ENCODE results near the gene KLK3.

KLK3 gene

DNA sequence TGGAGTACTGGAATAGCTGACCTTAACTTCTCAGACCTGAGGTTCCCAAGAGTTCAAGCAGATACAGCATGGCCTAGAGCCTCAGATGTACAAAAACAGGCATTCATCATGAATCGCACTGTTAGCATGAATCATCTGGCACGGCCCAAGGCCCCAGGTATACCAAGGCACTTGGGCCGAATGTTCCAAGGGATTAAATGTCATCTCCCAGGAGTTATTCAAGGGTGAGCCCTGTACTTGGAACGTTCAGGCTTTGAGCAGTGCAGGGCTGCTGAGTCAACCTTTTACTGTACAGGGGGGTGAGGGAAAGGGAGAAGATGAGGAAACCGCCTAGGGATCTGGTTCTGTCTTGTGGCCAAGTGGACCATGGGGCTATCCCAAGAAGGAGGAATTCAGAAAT, 6.3 kb downstream of the KLK3 start:
- H2AFZ ChIP-seq (ENCODE audit: low read depth, low read length, severe bottlenecking): no peak overlapping the region
- TF ChIP-seq EZH2phosphoT487 (conservative IDR thresholded peaks at IDR 0.05; ENCODE audit: low read length): no peak
- TF ChIP-seq, protein P1, sequence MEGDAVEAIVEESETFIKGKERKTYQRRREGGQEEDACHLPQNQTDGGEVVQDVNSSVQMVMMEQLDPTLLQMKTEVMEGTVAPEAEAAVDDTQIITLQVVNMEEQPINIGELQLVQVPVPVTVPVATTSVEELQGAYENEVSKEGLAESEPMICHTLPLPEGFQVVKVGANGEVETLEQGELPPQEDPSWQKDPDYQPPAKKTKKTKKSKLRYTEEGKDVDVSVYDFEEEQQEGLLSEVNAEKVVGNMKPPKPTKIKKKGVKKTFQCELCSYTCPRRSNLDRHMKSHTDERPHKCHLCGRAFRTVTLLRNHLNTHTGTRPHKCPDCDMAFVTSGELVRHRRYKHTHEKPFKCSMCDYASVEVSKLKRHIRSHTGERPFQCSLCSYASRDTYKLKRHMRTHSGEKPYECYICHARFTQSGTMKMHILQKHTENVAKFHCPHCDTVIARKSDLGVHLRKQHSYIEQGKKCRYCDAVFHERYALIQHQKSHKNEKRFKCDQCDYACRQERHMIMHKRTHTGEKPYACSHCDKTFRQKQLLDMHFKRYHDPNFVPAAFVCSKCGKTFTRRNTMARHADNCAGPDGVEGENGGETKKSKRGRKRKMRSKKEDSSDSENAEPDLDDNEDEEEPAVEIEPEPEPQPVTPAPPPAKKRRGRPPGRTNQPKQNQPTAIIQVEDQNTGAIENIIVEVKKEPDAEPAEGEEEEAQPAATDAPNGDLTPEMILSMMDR (IDR thresholded peaks at IDR 0.05; ENCODE audit: insufficient read depth, low read length, poor library complexity, severe bottlenecking): no peak
- H3K4me3 ChIP-seq (ENCODE audit: insufficient read depth, low read length, poor library complexity, severe bottlenecking): no peak overlapping the region
- no peak overlapping the region for H3K9ac ChIP-seq (ENCODE audit: low read length)
- H3K36me3 ChIP-seq (ENCODE audit: low read length): no peaks in the 10 kb centered on the region
- no peaks in the 10 kb centered on the region for H3K9me2 ChIP-seq (replicated peaks; ENCODE audit: insufficient read depth, low read length)
- no peak overlapping the region for H3K27ac ChIP-seq (ENCODE audit: low read depth, low read length)
- H4K20me1 ChIP-seq (ENCODE audit: low read depth, low read length): no peaks in the 10 kb centered on the region
- H3K9me3 ChIP-seq (ENCODE audit: insufficient read depth, low read length): no peaks in the 10 kb centered on the region
- H3K27me3 ChIP-seq (ENCODE audit: low read length): no peaks in the 10 kb centered on the region
- no peaks in the 10 kb centered on the region for H3K79me2 ChIP-seq (ENCODE audit: insufficient read depth, low read length)
- H3F3A ChIP-seq (ENCODE audit: insufficient read depth): no peaks in the 10 kb centered on the region
- no peak overlapping the region for H3K4me2 ChIP-seq (ENCODE audit: low read depth, low read length, poor library complexity, severe bottlenecking)

DNA sequence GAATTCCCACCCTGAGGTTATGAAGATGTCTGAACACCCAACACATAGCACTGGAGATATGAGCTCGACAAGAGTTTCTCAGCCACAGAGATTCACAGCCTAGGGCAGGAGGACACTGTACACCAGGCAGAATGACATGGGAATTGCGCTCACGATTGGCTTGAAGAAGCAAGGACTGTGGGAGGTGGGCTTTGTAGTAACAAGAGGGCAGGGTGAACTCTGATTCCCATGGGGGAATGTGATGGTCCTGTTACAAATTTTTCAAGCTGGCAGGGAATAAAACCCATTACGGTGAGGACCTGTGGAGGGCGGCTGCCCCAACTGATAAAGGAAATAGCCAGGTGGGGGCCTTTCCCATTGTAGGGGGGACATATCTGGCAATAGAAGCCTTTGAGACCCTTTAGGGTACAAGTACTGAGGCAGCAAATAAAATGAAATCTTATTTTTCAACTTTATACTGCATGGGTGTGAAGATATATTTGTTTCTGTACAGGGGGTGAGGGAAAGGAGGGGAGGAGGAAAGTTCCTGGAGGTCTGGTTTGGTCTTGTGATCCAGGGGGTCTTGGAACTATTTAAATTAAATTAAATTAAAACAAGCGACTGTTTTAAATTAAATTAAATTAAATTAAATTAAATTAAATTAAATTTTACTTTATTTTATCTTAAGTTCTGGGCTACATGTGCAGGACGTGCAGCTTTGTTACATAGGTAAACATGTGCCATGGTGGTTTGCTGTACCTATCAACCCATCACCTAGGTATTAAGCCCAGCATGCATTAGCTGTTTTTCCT, 7.0 kb downstream of the KLK3 start:
- Histone ChIP-seq H3K4me2 (ENCODE audit: low read depth, low read length, poor library complexity, severe bottlenecking) (no peak overlapping the region), H3K27me3 (ENCODE audit: low read length) (no peaks in the 10 kb centered on the region), H3K9me2 (replicated peaks; ENCODE audit: insufficient read depth, low read length) (no peaks in the 10 kb centered on the region), H3K9me3 (ENCODE audit: insufficient read depth, low read length) (no peaks in the 10 kb centered on the region), H3F3A (ENCODE audit: insufficient read depth) (no peaks in the 10 kb centered on the region), H3K27ac (ENCODE audit: low read depth, low read length) (no peak overlapping the region), H4K20me1 (ENCODE audit: low read depth, low read length) (no peaks in the 10 kb centered on the region), H3K4me3 (ENCODE audit: insufficient read depth, low read length, poor library complexity, severe bottlenecking) (no peak overlapping the region), H3K79me2 (ENCODE audit: insufficient read depth, low read length) (no peaks in the 10 kb centered on the region), H3K9ac (ENCODE audit: low read length) (no peak overlapping the region), H2AFZ (ENCODE audit: low read depth, low read length, severe bottlenecking) (no peak overlapping the region), H3K36me3 (ENCODE audit: low read length) (no peaks in the 10 kb centered on the region)
- TF ChIP-seq, protein P1 (IDR thresholded peaks at IDR 0.05; ENCODE audit: insufficient read depth, low read length, poor library complexity, severe bottlenecking): no peak
- no peak for TF ChIP-seq EZH2phosphoT487 (conservative IDR thresholded peaks at IDR 0.05; ENCODE audit: low read length)

DNA sequence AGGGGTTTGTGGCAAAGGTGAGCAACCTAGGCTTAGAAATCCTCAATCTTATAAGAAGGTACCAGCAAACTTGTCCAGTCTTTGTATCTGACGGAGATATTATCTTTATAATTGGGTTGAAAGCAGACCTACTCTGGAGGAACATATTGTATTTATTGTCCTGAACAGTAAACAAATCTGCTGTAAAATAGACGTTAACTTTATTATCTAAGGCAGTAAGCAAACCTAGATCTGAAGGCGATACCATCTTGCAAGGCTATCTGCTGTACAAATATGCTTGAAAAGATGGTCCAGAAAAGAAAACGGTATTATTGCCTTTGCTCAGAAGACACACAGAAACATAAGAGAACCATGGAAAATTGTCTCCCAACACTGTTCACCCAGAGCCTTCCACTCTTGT, 14.8 kb downstream of the KLK3 start:
- Histone ChIP-seq H3K4me3 (ENCODE audit: insufficient read depth, low read length, poor library complexity, severe bottlenecking) (no peak overlapping the region), H3K79me2 (ENCODE audit: insufficient read depth, low read length) (no peaks in the 10 kb centered on the region), H3K27me3 (ENCODE audit: low read length) (no peaks in the 10 kb centered on the region), H3F3A (ENCODE audit: insufficient read depth) (no peaks in the 10 kb centered on the region), H3K4me2 (ENCODE audit: low read depth, low read length, poor library complexity, severe bottlenecking) (no peak overlapping the region), H3K9me2 (replicated peaks; ENCODE audit: insufficient read depth, low read length) (no peaks in the 10 kb centered on the region), H2AFZ (ENCODE audit: low read depth, low read length, severe bottlenecking) (no peak overlapping the region), H3K9ac (ENCODE audit: low read length) (no peak overlapping the region), H3K9me3 (ENCODE audit: insufficient read depth, low read length) (no peaks in the 10 kb centered on the region), H3K36me3 (ENCODE audit: low read length) (no peaks in the 10 kb centered on the region), H4K20me1 (ENCODE audit: low read depth, low read length) (no peaks in the 10 kb centered on the region), H3K27ac (ENCODE audit: low read depth, low read length) (no peak overlapping the region)
- TF ChIP-seq, protein P1 (IDR thresholded peaks at IDR 0.05; ENCODE audit: insufficient read depth, low read length, poor library complexity, severe bottlenecking): no peak
- no peak for TF ChIP-seq EZH2phosphoT487 (conservative IDR thresholded peaks at IDR 0.05; ENCODE audit: low read length)
